ENCODE data around the gene OGFOD1. TPM values are rescaled to one million over a fixed set of nuclear protein-coding genes. Genes with fewer than 3 reads are reported as not detected.

Gene OGFOD1
- total RNA-seq, 2 experiments from 2014 or later, result 35.1 to 56.8 TPM

DNA sequence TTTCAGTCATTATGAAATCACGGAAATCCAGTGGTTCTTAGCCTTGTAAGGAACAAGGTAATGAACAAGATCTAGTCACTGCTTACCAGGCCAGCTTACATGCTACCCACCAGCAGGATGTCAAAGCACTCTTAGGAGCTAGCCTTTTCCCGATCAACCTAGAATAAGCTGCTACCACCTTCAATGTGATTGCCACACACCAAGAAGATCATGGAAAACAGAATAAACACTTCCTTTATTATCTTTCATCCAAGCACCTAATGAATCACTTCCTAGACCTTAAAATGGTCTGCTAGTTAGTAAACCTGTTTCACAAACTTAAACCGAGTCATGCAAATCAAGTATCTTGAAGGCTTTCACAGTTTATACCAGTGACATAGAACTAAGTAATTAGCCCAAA is 63.5 kb downstream of the OGFOD1 start:
- intact Hi-C loops (cut with micrococcal nuclease; ENCODE audit: unreplicated experiment), result loop anchor here (1.0 kb wide), 1 partner anchor 85 kb away; no protein-coding TSS in a partner anchor

GRCh38 chr16:56515665-56516064 is 64.3 kb downstream of the OGFOD1 start:
- CTCF ChIA-PET (ENCODE audit: unreplicated experiment), result no interaction called here
- POLR2A ChIA-PET, result interaction anchor here (0.6 kb wide), 1 partner anchor 945 kb away, joined by 3 read pairs; no protein-coding TSS in a partner anchor
- no TSS peak for BruUV-seq (replicated peaks)
- no peaks in the 10 kb centered on the region for H3K79me2 ChIP-seq (ENCODE audit: insufficient read depth, low read depth, low read length)
- no peak for DNase-seq (ENCODE audit: low spot score)
- H3K9me2 ChIP-seq (ENCODE audit: insufficient read depth, low read length), result no peaks in the 10 kb centered on the region
- H3K4me1 ChIP-seq (ENCODE audit: insufficient read depth, low read length, poor library complexity, severe bottlenecking), result peaks cover 11% of the 10 kb centered on the region
- no peak overlapping the region for H3K4me3 ChIP-seq (ENCODE audit: low read depth, low read length, poor library complexity, severe bottlenecking)
- H2AFZ ChIP-seq (ENCODE audit: low read length), result no peak overlapping the region
- no peaks in the 10 kb centered on the region for H3K36me3 ChIP-seq (ENCODE audit: insufficient read depth, low read length)
- TF ChIP-seq EZH2phosphoT487 (IDR thresholded peaks at IDR 0.05; ENCODE audit: borderline replicate concordance, low read depth, low read length), result no peak
- TF ChIP-seq, protein P1, sequence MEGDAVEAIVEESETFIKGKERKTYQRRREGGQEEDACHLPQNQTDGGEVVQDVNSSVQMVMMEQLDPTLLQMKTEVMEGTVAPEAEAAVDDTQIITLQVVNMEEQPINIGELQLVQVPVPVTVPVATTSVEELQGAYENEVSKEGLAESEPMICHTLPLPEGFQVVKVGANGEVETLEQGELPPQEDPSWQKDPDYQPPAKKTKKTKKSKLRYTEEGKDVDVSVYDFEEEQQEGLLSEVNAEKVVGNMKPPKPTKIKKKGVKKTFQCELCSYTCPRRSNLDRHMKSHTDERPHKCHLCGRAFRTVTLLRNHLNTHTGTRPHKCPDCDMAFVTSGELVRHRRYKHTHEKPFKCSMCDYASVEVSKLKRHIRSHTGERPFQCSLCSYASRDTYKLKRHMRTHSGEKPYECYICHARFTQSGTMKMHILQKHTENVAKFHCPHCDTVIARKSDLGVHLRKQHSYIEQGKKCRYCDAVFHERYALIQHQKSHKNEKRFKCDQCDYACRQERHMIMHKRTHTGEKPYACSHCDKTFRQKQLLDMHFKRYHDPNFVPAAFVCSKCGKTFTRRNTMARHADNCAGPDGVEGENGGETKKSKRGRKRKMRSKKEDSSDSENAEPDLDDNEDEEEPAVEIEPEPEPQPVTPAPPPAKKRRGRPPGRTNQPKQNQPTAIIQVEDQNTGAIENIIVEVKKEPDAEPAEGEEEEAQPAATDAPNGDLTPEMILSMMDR (conservative IDR thresholded peaks at IDR 0.05; ENCODE audit: low read length), result no peak
- H3K4me2 ChIP-seq (ENCODE audit: low read length), result no peak overlapping the region
- H4K20me1 ChIP-seq (ENCODE audit: insufficient read depth, low read length), result no peaks in the 10 kb centered on the region
- H3K27ac ChIP-seq (ENCODE audit: low read depth, low read length, poor library complexity, severe bottlenecking), result no peak overlapping the region
- intact Hi-C loops (cut with micrococcal nuclease; ENCODE audit: unreplicated experiment), result no loop called here
- H3K9me3 ChIP-seq (ENCODE audit: low read length), result 0 out of 2 replicates have a peak, but pooled peaks cover 4% of the 10 kb centered on the region

More for the DNA sequence above, 63.5 kb downstream of the OGFOD1 start:
- Histone ChIP-seq H4K20me1 (ENCODE audit: insufficient read depth, low read length) (no peaks in the 10 kb centered on the region), H3K4me1 (ENCODE audit: insufficient read depth, low read length, poor library complexity, severe bottlenecking) (peaks cover 4% of the 10 kb centered on the region), H3K9me3 (ENCODE audit: low read length) (0 out of 2 replicates have a peak, but pooled peaks cover 4% of the 10 kb centered on the region), H2AFZ (ENCODE audit: low read length) (no peak overlapping the region), H3K79me2 (ENCODE audit: insufficient read depth, low read depth, low read length) (no peaks in the 10 kb centered on the region), H3K9me2 (ENCODE audit: insufficient read depth, low read length) (no peaks in the 10 kb centered on the region), H3K36me3 (ENCODE audit: insufficient read depth, low read length) (no peaks in the 10 kb centered on the region), H3K4me2 (ENCODE audit: low read length) (no peak overlapping the region), H3K4me3 (ENCODE audit: low read depth, low read length, poor library complexity, severe bottlenecking) (no peak overlapping the region), H3K27ac (ENCODE audit: low read depth, low read length, poor library complexity, severe bottlenecking) (no peak overlapping the region)
- ChIA-PET CTCF (ENCODE audit: unreplicated experiment) (no interaction called here), POLR2A (interaction anchor here (0.9 kb wide), 1 partner anchor 10 kb away, joined by 3 read pairs; no protein-coding TSS in a partner anchor)
- no TSS peak for BruUV-seq (replicated peaks)
- DNase-seq (ENCODE audit: low spot score), result no peak
- TF ChIP-seq, protein P1 (conservative IDR thresholded peaks at IDR 0.05; ENCODE audit: low read length), result no peak
- no peak for TF ChIP-seq EZH2phosphoT487 (IDR thresholded peaks at IDR 0.05; ENCODE audit: borderline replicate concordance, low read depth, low read length)

- no peak for TF ChIP-seq EZH2phosphoT487 (IDR thresholded peaks at IDR 0.05; ENCODE audit: borderline replicate concordance, low read depth, low read length)
- TF ChIP-seq, protein P1 (conservative IDR thresholded peaks at IDR 0.05; ENCODE audit: low read length), result no peak
- Histone ChIP-seq H3K4me1 (ENCODE audit: insufficient read depth, low read length, poor library complexity, severe bottlenecking) (peaks cover 11% of the 10 kb centered on the region), H3K9me2 (ENCODE audit: insufficient read depth, low read length) (no peaks in the 10 kb centered on the region), H4K20me1 (ENCODE audit: insufficient read depth, low read length) (no peaks in the 10 kb centered on the region), H2AFZ (ENCODE audit: low read length) (no peak overlapping the region), H3K27ac (ENCODE audit: low read depth, low read length, poor library complexity, severe bottlenecking) (no peak overlapping the region), H3K9me3 (ENCODE audit: low read length) (0 out of 2 replicates have a peak, but pooled peaks cover 4% of the 10 kb centered on the region), H3K4me3 (ENCODE audit: low read depth, low read length, poor library complexity, severe bottlenecking) (no peak overlapping the region), H3K36me3 (ENCODE audit: insufficient read depth, low read length) (no peaks in the 10 kb centered on the region), H3K79me2 (ENCODE audit: insufficient read depth, low read depth, low read length) (no peaks in the 10 kb centered on the region), H3K4me2 (ENCODE audit: low read length) (no peak overlapping the region)
- CTCF ChIA-PET (ENCODE audit: unreplicated experiment), result no interaction called here
- POLR2A ChIA-PET, result interaction anchor here (0.7 kb wide), 1 partner anchor 30 kb away, joined by 3 read pairs; no protein-coding TSS in a partner anchor
- BruUV-seq (replicated peaks), result no TSS peak
- intact Hi-C loops (cut with micrococcal nuclease; ENCODE audit: unreplicated experiment), result no loop called here
- DNase-seq (ENCODE audit: low spot score), result no peak
Measured at GRCh38 chr16:56517206-56517605, 65.9 kb downstream of the OGFOD1 start.

All from OCI-LY7 (cell line).